Osteocyte (in vitro differentiated cells): ENCODE results near the gene PACS2. TPM values are rescaled to one million over a fixed set of nuclear protein-coding genes. Genes with fewer than 3 reads are reported as not detected.
"Not testable (repeated sequence)": the region's sequence is repeated elsewhere in the genome, so short reads cannot be mapped to it uniquely, and the experiment has no call there.

Experiments
- DNase-seq: peaks from one replicate; pipeline ENCODE4 v3.0.0; 2021; ENCODE audit warnings: mixed read lengths; ENCODE audit not compliant: unreplicated experiment; ENCODE audit errors: extremely low spot score
- H3K27ac Mint-ChIP-seq: one replicate; pipeline ENCODE4 v1.8.0; 2021; ENCODE audit warnings: mild to moderate bottlenecking, mixed read lengths; ENCODE audit not compliant: unreplicated experiment
- H3K27me3 Mint-ChIP-seq: one replicate; pipeline ENCODE4 v1.8.0; 2021; ENCODE audit warnings: mixed read lengths; ENCODE audit not compliant: unreplicated experiment
- H3K36me3 Mint-ChIP-seq: one replicate; pipeline ENCODE4 v1.8.0; 2021; ENCODE audit warnings: mixed read lengths; ENCODE audit not compliant: unreplicated experiment
- H3K4me1 Mint-ChIP-seq: one replicate; pipeline ENCODE4 v1.8.0; 2021; ENCODE audit warnings: mixed read lengths; ENCODE audit not compliant: unreplicated experiment
- H3K4me3 Mint-ChIP-seq: one replicate; pipeline ENCODE4 v1.8.0; 2021; ENCODE audit warnings: mild to moderate bottlenecking, moderate library complexity, mixed read lengths; ENCODE audit not compliant: unreplicated experiment
- H3K9me3 Mint-ChIP-seq: one replicate; pipeline ENCODE4 v1.8.0; 2021; ENCODE audit warnings: mixed read lengths; ENCODE audit not compliant: unreplicated experiment
- total RNA-seq: library from RNA; stranded (reverse); gene quantifications from 2 replicates; pipeline ENCODE4 v1.2.1, GENCODE V29; 2021
- TF ChIP-seq, protein P1 (sequence below): fragments of 200-600 bp; sonication (generic); IDR thresholded peaks from 2 replicates; pipeline ENCODE4 v1.5.0; 2021; ENCODE audit warnings: antibody characterized with exemption, mild to moderate bottlenecking, moderate library complexity

PACS2 gene
- total RNA-seq, 1 donor from 2014 or later: 115 TPM

DNA sequence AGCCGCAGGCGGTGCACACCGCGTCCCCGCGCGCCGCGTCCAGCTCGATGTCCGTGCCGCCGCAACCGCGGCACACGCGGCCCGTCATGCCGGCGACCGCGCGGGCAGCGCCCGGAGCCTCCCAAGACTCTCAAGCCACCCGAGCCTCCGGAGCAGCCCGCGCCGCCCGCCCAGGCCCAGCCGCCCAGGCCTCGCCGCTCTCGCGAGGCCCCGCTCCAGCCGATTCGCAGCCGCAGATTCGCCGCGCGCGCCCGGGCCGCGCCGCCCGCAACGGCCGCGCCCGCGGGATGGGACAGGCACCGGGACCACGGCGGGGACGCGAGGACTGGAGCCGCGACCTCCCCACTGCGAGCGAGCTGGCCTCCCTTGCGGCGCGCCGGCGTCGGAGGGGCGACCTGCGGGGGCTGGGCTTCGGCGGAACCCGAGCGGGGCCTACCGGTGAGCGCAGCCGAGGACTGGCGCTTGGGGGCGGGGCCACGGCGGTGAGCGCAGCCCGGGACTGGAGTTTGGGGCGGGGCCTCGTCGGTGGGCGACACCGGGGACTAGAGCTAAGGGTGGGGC lies 13.9 kb upstream of the PACS2 start, which contains the start of gene BRF1:
BRF1 (minus strand) TSS at position 460 of the 561 bp plus-strand sequence; CDS start at position 88, 372 bp downstream.
- Mint-ChIP-seq H3K4me3 (peak within 1 kb of the TSS; percentile 83), H3K36me3 (peaks cover 2% of the 10 kb centered on the region), H3K27ac (peak within 1 kb of the TSS; percentile 89), H3K9me3 (no peaks in the 10 kb centered on the region), H3K27me3 (no peaks in the 10 kb centered on the region), H3K4me1 (peaks cover 14% of the 10 kb centered on the region)
- TF ChIP-seq, protein P1, sequence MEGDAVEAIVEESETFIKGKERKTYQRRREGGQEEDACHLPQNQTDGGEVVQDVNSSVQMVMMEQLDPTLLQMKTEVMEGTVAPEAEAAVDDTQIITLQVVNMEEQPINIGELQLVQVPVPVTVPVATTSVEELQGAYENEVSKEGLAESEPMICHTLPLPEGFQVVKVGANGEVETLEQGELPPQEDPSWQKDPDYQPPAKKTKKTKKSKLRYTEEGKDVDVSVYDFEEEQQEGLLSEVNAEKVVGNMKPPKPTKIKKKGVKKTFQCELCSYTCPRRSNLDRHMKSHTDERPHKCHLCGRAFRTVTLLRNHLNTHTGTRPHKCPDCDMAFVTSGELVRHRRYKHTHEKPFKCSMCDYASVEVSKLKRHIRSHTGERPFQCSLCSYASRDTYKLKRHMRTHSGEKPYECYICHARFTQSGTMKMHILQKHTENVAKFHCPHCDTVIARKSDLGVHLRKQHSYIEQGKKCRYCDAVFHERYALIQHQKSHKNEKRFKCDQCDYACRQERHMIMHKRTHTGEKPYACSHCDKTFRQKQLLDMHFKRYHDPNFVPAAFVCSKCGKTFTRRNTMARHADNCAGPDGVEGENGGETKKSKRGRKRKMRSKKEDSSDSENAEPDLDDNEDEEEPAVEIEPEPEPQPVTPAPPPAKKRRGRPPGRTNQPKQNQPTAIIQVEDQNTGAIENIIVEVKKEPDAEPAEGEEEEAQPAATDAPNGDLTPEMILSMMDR: no peak
- peak; percentile 98 for DNase-seq

DNA sequence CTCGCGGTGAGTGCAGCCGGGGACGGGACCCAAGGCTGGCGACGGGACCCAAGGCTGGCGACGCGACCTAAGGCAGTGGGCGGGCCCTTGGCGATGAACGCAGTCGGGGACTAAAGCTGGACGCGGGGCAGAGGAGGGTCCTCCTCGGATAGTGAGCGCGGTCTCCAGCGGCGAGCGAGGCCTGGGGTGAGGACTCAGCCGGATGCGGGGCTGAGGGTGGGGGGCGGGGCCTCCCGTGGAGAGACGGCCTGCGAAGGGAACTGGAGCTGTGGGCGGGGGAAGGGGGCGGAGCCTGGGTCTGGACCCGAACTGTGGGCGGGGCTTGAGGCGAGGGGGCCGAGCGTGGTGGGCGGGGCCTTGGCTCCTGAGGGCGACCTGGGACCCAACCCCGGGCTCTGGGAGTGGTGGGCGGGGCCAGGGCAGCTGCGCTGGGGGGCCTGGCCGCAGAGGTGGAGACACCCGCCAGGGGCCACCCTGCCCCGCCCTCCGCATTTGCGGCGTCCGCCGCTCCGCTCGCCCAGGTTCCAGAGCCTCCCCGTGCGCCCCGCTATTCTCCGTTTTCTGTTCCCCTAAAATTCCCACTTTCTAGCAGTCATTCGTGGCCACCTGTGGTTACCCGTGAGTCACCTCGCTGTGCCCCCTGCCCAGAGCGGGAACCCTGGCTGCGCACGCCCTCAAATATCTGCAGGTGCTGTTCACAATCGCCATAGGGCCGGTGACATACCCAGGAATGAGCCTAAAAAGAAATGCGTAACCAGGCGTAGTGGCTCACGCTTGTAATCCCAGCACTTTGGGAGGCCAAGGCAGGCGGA lies 13.2 kb upstream of the PACS2 start:
- H3K27me3 Mint-ChIP-seq: no peaks in the 10 kb centered on the region
- TF ChIP-seq, protein P1: no peak
- H3K4me1 Mint-ChIP-seq: peaks cover 14% of the 10 kb centered on the region
- no peaks in the 10 kb centered on the region for H3K9me3 Mint-ChIP-seq
- DNase-seq: peak; percentile 97
- H3K27ac Mint-ChIP-seq: peak overlapping the region; percentile 89
- peaks cover 2% of the 10 kb centered on the region for H3K36me3 Mint-ChIP-seq
- H3K4me3 Mint-ChIP-seq: peak overlapping the region; percentile 83

DNA sequence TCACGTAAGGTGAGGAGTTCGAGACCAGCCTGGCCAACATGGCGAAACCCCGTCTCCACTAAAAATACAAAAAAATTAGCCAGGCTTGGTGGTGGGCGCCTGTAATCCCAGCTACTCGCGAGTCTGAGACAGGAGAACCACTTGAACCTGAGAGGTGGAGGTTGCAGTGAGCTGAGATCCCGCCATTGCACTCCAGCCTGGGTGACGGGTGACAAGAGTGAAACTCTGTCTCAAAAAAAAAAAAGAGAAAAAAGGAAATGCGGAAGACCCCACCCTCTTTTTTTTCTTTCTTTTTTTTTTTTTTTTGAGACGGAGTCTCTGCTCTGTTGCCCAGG lies 12.7 kb upstream of the PACS2 start:
- Mint-ChIP-seq H3K27ac (peak overlapping the region; percentile 67), H3K4me3 (peak overlapping the region; percentile 83), H3K4me1 (peaks cover 14% of the 10 kb centered on the region)
- H3K9me3 Mint-ChIP-seq, H3K27me3 Mint-ChIP-seq, H3K36me3 Mint-ChIP-seq, DNase-seq: not testable (repeated sequence)

DNA sequence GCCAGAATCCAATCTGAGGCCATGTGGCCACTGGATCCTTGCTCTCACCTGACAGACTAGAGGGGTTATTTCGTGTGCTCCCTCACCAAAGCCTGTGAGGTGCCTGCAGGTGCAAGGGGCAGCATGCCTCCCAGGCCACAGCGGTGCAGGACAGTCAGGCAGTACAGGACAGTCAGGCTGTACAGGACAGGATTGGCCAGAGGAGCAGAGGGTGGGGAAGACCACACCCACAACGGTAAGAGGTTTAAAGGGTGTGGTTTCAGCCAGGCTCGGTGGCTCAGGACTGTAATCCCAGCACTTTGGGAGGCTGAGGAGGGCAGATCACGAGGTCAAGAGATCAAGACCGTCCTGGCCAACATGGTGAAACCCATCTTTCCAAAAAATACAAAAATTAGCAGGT lies 10.6 kb upstream of the PACS2 start:
- TF ChIP-seq, protein P1: no peak
- no peak overlapping the region for H3K27ac Mint-ChIP-seq
- no peak for DNase-seq
- no peaks in the 10 kb centered on the region for H3K9me3 Mint-ChIP-seq
- H3K36me3 Mint-ChIP-seq: peaks cover 2% of the 10 kb centered on the region
- H3K27me3 Mint-ChIP-seq: no peaks in the 10 kb centered on the region
- H3K4me3 Mint-ChIP-seq: no peak overlapping the region
- peaks cover 11% of the 10 kb centered on the region for H3K4me1 Mint-ChIP-seq

DNA sequence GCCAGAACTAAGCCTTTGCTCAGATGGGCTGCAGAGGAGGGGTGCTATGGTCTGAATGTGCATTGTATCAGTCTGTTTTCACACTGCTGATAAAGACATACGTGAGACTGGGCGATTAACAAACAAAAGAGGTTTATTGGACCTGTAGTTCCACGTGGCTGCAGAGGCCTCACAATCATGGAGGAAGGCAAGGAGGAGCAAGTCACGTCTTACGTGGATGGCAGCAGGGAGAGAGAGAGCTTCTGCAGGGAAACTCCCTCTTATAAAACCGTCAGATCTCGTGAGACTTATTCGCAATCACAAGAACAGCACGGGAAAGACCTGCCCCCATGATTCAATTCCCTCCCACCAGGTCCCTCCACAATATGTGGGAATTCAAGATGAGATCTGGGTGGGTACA lies 10.0 kb upstream of the PACS2 start:
- Mint-ChIP-seq H3K27ac (no peak overlapping the region), H3K9me3 (no peaks in the 10 kb centered on the region), H3K4me1 (peaks cover 5% of the 10 kb centered on the region), H3K27me3 (no peaks in the 10 kb centered on the region), H3K36me3 (peaks cover 2% of the 10 kb centered on the region), H3K4me3 (no peak overlapping the region)
- TF ChIP-seq, protein P1: no peak
- DNase-seq: no peak
